Stimulated activated CD4-positive, alpha-beta T cell treated with anti-CD3 and anti-CD28 coated beads, Interleukin-1b, Interleukin-23, amount 100 ng/mL, for 4 hours (primary cell): ENCODE measurements around the gene SCYL2.
"Not testable (repeated sequence)": the region's sequence is repeated elsewhere in the genome, so short reads cannot be mapped to it uniquely, and the experiment has no call there.

ENCODE experiments used
- DNase-seq, 2 donors: peaks; one replicate each; pipeline ENCODE4 v3.0.0-alpha.2; 2020; ENCODE audit warnings: low read depth in 2 of 2

Gene SCYL2, protein sequence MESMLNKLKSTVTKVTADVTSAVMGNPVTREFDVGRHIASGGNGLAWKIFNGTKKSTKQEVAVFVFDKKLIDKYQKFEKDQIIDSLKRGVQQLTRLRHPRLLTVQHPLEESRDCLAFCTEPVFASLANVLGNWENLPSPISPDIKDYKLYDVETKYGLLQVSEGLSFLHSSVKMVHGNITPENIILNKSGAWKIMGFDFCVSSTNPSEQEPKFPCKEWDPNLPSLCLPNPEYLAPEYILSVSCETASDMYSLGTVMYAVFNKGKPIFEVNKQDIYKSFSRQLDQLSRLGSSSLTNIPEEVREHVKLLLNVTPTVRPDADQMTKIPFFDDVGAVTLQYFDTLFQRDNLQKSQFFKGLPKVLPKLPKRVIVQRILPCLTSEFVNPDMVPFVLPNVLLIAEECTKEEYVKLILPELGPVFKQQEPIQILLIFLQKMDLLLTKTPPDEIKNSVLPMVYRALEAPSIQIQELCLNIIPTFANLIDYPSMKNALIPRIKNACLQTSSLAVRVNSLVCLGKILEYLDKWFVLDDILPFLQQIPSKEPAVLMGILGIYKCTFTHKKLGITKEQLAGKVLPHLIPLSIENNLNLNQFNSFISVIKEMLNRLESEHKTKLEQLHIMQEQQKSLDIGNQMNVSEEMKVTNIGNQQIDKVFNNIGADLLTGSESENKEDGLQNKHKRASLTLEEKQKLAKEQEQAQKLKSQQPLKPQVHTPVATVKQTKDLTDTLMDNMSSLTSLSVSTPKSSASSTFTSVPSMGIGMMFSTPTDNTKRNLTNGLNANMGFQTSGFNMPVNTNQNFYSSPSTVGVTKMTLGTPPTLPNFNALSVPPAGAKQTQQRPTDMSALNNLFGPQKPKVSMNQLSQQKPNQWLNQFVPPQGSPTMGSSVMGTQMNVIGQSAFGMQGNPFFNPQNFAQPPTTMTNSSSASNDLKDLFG

DNA sequence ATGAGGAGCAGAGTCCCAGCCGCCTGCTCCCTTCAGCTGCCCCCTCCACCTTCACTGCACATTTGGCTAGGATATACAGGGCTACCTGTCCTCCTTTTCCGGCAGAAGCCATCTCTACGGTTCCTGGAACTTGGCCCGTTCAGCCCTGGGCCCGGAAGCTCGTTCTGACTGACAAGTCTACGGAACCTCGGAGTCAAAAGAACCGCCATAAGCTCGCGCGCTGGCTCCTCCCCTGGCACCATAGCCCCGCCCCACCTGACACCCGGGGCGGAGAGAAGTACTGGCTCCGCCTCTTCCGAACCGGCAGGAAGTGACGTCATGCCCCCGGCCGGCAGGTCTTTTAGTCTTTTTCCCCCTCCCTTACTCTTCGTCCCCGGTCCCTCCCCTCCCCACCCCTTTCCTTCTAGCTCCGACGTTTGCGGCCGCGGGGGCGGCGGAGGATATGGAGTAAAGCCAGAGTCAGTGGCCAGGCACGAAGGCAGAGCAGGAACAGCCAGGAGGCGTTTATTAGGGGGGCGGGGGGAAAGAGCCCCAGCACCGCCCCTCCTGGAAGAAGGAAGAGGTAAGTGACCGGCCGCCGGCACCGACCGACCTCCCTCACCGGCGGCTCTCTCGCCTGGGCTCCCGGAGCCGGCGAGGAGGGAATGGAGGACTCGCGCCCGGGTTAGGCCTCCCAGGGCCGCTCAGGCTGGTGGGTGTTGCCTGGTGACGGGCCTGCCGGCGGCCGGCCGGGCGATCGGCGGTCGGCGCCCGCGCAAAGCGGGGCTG is at the start of gene SCYL2, which contains the start of gene DEPDC4:
Gene SCYL2 (plus strand): TSS at position 343 of the 768 bp plus-strand sequence. CDS start 15,794 bp downstream, outside the sequence.
Gene DEPDC4 (minus strand): TSS at position 245 of the 768 bp plus-strand sequence. CDS start 3 bp downstream, at position 242.
- peak; percentile 87 to 92 for DNase-seq

DNA sequence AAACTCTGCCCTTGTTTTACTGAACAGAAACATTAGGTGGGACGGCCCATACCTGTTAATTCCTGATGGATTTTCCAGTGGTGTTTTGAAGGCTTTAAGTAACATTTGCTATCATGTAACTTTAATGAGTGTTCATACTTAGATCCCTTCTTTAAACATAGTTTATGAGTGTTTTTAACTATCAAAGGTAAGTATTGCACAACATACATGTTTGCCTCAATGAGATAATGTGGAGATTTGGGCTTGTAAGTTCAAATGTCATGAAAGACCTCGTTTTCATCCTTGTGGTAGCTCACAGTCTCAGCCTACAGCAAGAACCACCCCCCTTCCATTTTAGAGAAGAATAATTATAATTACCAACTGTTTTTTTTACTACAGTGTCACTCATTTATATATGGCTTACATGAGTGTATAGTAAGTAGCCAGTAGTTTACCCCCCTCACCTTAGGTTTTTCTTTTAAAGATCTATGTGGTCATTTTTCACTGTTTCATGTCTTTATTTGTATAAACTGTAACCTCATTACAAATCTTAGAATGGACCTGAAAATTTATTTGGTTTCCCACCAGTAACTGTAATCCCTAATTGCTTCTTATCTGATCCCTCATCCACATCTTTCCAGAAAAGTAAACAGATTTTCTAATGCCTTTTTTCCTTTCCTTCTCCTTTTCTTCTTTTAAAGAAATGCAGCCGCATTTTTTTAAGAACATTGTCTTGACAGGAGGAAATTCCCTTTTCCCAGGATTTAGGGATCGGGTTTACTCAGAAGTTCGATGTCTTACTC is 47.5 kb upstream of the SCYL2 start:
- no peak for DNase-seq

- no peak for DNase-seq
Measured at GRCh38 chr12:100221523-100221922, 45.5 kb upstream of the SCYL2 start.

DNA sequence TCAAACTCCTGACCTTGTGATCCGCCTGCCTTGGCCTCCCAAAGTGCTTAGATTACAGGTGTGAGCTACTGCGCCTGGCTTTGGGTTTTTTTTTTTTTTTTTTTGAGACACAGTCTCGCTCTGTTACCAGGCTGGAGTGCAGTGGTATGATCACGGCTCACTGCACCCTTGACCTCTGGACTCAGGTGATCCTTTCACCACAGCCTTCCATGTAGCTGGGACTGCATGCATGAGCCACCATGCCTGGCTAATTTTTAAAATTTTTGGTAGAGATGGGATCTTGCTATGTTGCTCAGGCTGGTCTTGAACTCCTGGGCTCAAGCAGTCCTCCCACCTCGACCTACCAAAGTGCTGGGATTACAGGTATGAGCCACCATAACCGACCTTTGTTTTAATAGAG is 44.8 kb upstream of the SCYL2 start:
- not testable (repeated sequence) for DNase-seq

GRCh38 chr12:100225491-100225890 is 41.5 kb upstream of the SCYL2 start:
- no peak for DNase-seq

DNA sequence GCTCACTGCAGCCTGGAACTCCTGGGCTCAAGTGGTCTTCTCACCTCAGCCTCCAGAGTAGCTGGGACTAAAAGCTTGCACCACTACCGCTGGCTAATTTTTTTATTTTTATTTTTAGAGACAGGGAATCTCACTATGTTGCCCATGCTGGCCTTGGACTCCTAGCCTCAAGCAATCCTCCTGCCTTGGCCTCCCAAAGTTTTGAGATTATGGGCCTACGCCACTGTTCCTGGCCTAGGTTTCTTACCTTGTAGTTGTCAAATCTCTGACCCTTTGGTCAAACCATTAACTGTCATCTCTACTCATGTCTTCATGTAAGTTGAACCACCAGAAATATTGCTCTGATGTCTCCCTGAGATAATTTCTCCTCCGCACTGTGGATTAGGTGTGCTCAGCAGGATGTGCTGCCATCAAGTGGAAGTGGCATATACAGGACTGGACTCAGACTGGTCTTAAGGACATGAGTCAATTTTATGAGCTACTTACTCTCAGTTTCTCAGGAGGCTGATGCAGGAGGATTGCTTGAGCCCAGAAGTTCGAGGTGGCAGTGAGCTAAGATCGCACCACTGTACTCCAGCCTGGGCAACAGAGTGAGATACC is 37.8 kb upstream of the SCYL2 start:
- no peak for DNase-seq

DNA sequence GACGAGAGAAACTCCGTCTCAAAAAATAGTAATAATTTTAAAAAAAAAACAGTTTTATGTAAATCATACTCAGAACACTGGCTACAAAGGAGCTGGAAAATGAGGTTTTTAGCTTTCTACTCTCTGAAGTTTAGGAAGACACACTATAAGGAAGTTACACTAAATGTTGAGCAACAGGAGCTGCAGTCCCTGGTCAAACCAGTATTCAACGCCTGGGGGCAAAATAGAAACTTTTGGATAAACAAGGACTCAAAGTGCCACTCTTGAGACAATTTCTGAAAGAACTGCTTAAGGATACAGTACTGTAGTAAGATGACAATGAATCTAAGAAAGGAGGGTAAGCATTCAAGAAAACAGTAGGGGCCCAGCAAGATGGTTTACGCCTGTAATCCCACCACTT is 37.1 kb upstream of the SCYL2 start:
- DNase-seq, result no peak

DNA sequence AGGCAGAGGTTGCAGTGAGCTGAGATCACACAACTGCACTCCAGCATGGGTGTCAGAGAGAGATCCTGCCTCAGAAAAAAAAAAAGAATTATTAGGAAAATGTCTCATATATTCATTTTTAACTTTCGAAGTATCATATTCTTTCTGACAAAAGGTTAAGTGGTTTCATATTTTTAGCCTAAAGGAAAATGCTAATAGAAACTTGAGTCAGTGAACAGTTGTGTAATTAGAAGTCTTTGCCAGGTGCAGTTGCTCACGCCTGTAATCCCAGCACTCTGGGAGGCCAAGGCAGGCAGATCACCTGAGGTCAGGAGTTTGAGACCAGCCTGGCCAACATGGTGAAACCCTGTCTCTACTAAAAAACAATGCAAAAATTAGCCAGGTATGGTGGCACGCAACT is 35.1 kb upstream of the SCYL2 start:
- DNase-seq, result not testable (repeated sequence)

DNA sequence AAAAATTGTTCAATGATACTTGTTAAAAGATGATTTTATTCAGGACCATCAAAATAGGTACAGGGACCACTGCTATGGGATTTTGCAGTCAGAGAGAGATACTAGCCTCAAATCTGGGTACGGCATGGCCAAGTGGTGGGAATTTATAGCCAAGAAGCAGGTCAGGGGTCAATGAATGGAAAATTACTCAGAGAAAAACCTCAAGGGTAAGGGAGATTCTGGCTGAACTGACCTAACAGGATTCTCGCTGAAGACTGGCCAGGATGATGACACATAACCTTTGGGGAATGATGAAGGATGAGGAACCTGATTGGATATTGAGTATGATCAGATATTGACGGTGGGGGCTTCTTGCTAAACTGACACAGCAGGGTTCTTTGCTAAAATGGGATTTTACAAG is 32.8 kb upstream of the SCYL2 start:
- DNase-seq, result no peak

GRCh38 chr12:100234591-100235304 is 32.2 kb upstream of the SCYL2 start:
- DNase-seq, result peak in 1 of 2 donors; percentile 2

DNA sequence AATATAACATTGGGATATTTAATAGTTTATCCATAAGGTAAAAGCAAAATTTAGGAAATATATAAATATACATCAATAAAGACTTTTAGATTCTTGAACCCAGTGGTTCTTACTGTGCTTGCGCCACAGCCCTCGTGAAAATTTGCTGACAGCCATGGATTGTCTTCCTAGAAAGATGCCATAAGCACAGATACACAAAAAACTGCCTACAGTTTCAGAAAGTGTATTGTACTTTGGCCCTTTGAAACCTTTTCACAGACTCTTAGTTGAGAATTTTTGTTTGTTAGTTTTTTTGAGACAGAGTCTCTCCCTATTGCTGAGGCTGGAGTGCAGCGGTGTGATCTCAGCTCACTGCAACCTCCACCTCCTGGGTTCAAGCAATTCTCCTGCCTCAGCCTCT is 28.2 kb upstream of the SCYL2 start:
- no peak for DNase-seq

GRCh38 chr12:100239589-100239988 is 27.4 kb upstream of the SCYL2 start:
- no peak for DNase-seq

- no peak for DNase-seq
Measured at GRCh38 chr12:100243137-100243536, 23.8 kb upstream of the SCYL2 start.

DNA sequence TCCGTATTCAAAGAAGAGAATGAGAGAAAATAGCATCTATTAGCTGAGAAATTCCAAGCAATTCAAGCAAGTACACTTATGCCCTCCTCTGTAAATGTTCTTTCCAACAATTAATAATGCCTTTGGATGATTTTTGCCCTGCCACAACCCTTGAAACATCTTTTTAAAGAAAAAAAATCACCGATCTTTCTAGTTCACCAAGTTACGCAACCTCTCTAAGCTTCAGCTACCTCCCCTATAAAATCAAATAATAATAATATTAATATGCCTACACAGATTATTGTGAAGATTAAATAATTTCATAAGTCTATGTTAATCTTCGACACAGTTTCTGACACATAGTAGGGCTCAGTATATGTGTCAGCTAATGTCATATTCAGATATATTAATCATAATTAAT is 19.2 kb upstream of the SCYL2 start:
- no peak for DNase-seq

GRCh38 chr12:100248886-100249285 is 18.1 kb upstream of the SCYL2 start:
- no peak for DNase-seq

DNA sequence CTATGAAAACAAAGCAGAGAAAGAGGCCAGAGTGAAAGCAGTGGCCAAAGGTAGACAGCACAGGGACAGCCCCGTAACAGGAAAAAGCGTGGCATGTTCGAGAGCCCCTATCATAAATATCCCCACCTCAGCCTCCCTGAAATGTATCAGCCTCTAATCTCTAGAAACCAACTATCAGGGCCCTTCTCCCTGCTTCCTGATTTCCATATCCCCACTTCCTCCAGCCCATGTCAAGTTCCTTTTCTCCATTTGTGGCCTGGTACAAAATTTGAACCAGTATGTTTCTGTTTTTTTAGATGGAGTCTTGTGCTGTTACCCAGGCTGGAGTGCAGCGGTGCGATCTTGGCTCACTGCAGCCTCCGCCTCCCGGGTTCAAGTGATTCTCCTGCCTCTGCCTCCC is 17.0 kb upstream of the SCYL2 start:
- no peak for DNase-seq

- DNase-seq, result no peak
Measured at GRCh38 chr12:100251917-100252316, 15.1 kb upstream of the SCYL2 start.

- no peak for DNase-seq
Measured at GRCh38 chr12:100253437-100253836, 13.5 kb upstream of the SCYL2 start.

DNA sequence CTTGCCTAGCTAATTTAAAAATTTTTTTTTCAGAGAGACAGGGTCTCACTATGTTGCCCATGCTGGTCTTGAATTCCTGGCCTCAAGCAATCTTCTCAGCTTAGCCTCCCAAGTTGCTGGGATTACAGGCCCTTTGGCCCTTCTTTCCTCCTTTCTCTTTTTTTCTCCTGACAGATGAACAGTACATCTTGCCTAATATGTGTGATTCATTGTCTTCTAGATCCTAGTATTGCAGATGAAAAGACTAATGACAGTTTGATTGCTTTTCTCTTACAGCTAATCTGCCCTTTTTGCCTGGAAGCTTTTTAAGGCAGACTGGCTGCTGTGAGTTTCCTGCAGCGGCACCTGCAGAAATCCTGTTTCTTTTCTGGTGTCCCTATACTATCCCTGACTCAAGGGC is 12.1 kb upstream of the SCYL2 start:
- DNase-seq, result no peak

- DNase-seq, result no peak
Measured at GRCh38 chr12:100258127-100258526, 8.8 kb upstream of the SCYL2 start.
